Smooth muscle cell (in vitro differentiated cells): ENCODE results near the gene C2CD5. TPM values are rescaled to one million over a fixed set of nuclear protein-coding genes. Genes with fewer than 3 reads are reported as not detected.

Experiments
- DNase-seq: peaks from one replicate; lab custom pipeline; 2025; ENCODE audit not compliant: unreplicated experiment; lab: John Stamatoyannopoulos, UW
- H2AFZ ChIP-seq: fragments of 200-600 bp; sonication (generic); 2 replicates; pipeline ENCODE4 v1.6.0; 2016; ENCODE audit warnings: antibody characterized with exemption, low read depth, mild to moderate bottlenecking
- H3F3A ChIP-seq: fragments of 200-600 bp; sonication (generic); 2 replicates; pipeline ENCODE4 v1.6.0; 2017; ENCODE audit warnings: antibody characterized with exemption, low read depth
- H3K27ac ChIP-seq: fragments of 200-600 bp; sonication (generic); 2 replicates; pipeline ENCODE4 v1.5.1; 2016; ENCODE audit warnings: low read depth, mild to moderate bottlenecking
- H3K27me3 ChIP-seq: fragments of 200-600 bp; sonication (generic); 2 replicates; pipeline ENCODE4 v1.6.1; 2016; ENCODE audit warnings: low read depth, mild to moderate bottlenecking
- H3K36me3 ChIP-seq: fragments of 200-600 bp; sonication (generic); 2 replicates; pipeline ENCODE4 v1.5.1; 2016; ENCODE audit warnings: low read depth
- H3K4me1 ChIP-seq: fragments of 200-600 bp; sonication (generic); 2 replicates; pipeline ENCODE4 v1.5.1; 2016; ENCODE audit warnings: low read depth
- H3K4me2 ChIP-seq: fragments of 200-600 bp; sonication (generic); 2 replicates; pipeline ENCODE4 v1.6.0; 2016; ENCODE audit warnings: mild to moderate bottlenecking
- H3K4me3 ChIP-seq: fragments of 200-600 bp; sonication (generic); 2 replicates; pipeline ENCODE4 v1.5.1; 2016; ENCODE audit warnings: mild to moderate bottlenecking
- H3K79me2 ChIP-seq: fragments of 200-600 bp; sonication (generic); 2 replicates; pipeline ENCODE4 v1.6.0; 2016; ENCODE audit warnings: low read depth, mild to moderate bottlenecking
- H3K9ac ChIP-seq: fragments of 200-600 bp; sonication (generic); 2 replicates; pipeline ENCODE4 v1.6.0; 2016; ENCODE audit warnings: low read depth
- H3K9me3 ChIP-seq: fragments of 200-600 bp; sonication (generic); replicated peaks from 2 replicates; pipeline ENCODE4 v1.5.1; 2016; ENCODE audit warnings: low read depth
- H4K20me1 ChIP-seq: fragments of 200-600 bp; sonication (generic); 2 replicates; pipeline ENCODE4 v1.6.0; 2016; ENCODE audit warnings: low read depth
- CTCF ChIP-seq: fragments of 200-600 bp; sonication (generic); IDR thresholded peaks from 2 replicates; pipeline ENCODE4 v1.5.1; 2017; ENCODE audit warnings: borderline replicate concordance, mild to moderate bottlenecking, antibody characterized with exemption; ENCODE audit not compliant: insufficient read depth, poor library complexity, severe bottlenecking
- WGBS: methylation state at CpG from one replicate; pipeline ENCODE4 v1.1.7; 2016; ENCODE audit warnings: low lambda C conversion rate; 5-methylcytosine and 5-hydroxymethylcytosine counted together
- polyA plus RNA-seq: library from polyadenylated mRNA; unstranded; fragments of >200 nt; fragmentation: Nextera tagmentation; extraction: Ambion mirVana; gene quantifications from 2 replicates; pipeline ENCODE4 v1.2.1, GENCODE V29; 2016
- total RNA-seq: library from RNA; depleted of rRNA; stranded (reverse); fragments of >200 nt; gene quantifications from 2 replicates; pipeline ENCODE4 v1.2.3, GENCODE V29; 2014

C2CD5 gene
- total and polyA plus RNA-seq, 2 experiments from 2014 or later, result 6.4 to 13.2 TPM

GRCh38 chr12:22535038-22535437 lies 9.3 kb downstream of the C2CD5 start:
- 100% methylated on average over 1 of the region's 1 CpG for WGBS
- H3K27ac ChIP-seq, result no peak overlapping the region
- H3K27me3 ChIP-seq, result no peaks in the 10 kb centered on the region
- peaks cover 6% of the 10 kb centered on the region for H3K36me3 ChIP-seq
- H3K4me1 ChIP-seq, result no peaks in the 10 kb centered on the region
- H2AFZ ChIP-seq, result no peak overlapping the region
- no peaks in the 10 kb centered on the region for H3K9me3 ChIP-seq
- no peaks in the 10 kb centered on the region for H4K20me1 ChIP-seq
- H3F3A ChIP-seq, result peaks cover 5% of the 10 kb centered on the region
- no peak overlapping the region for H3K9ac ChIP-seq
- H3K79me2 ChIP-seq, result peaks cover 16% of the 10 kb centered on the region
- no peak for TF ChIP-seq CTCF
- no peak for DNase-seq
- H3K4me2 ChIP-seq, result no peak overlapping the region
- no peak overlapping the region for H3K4me3 ChIP-seq

- H3F3A ChIP-seq, result no peaks in the 10 kb centered on the region
- no peak overlapping the region for H3K9ac ChIP-seq
- peaks cover 6% of the 10 kb centered on the region for H3K36me3 ChIP-seq
- no peak for DNase-seq
- peaks cover 6% of the 10 kb centered on the region for H3K4me1 ChIP-seq
- H3K4me2 ChIP-seq, result no peak overlapping the region
- H3K79me2 ChIP-seq, result peaks cover 16% of the 10 kb centered on the region
- H3K9me3 ChIP-seq, result no peaks in the 10 kb centered on the region
- no peak overlapping the region for H3K4me3 ChIP-seq
- H4K20me1 ChIP-seq, result no peaks in the 10 kb centered on the region
- 77% methylated on average over 4 of the region's 4 CpGs for WGBS
- no peak for TF ChIP-seq CTCF
- no peak overlapping the region for H3K27ac ChIP-seq
- H3K27me3 ChIP-seq, result no peaks in the 10 kb centered on the region
- no peak overlapping the region for H2AFZ ChIP-seq
Measured at GRCh38 chr12:22533155-22533554, 11.2 kb downstream of the C2CD5 start.

- no peak for DNase-seq
- H3K4me2 ChIP-seq, result no peak overlapping the region
- no peak overlapping the region for H3K27ac ChIP-seq
- H3F3A ChIP-seq, result no peaks in the 10 kb centered on the region
- peaks cover 7% of the 10 kb centered on the region for H3K4me1 ChIP-seq
- no peak overlapping the region for H3K9ac ChIP-seq
- H2AFZ ChIP-seq, result no peak overlapping the region
- TF ChIP-seq CTCF, result no peak
- H3K79me2 ChIP-seq, result peaks cover 14% of the 10 kb centered on the region
- peaks cover 6% of the 10 kb centered on the region for H3K36me3 ChIP-seq
- no peaks in the 10 kb centered on the region for H4K20me1 ChIP-seq
- H3K4me3 ChIP-seq, result no peak overlapping the region
- no peaks in the 10 kb centered on the region for H3K9me3 ChIP-seq
- no peaks in the 10 kb centered on the region for H3K27me3 ChIP-seq
- 95% methylated on average over 4 of the region's 4 CpGs for WGBS
Measured at GRCh38 chr12:22532317-22532716, 12.0 kb downstream of the C2CD5 start.

GRCh38 chr12:22531205-22531604 lies 13.1 kb downstream of the C2CD5 start:
- no peak for TF ChIP-seq CTCF
- H2AFZ ChIP-seq, result no peak overlapping the region
- H3K4me2 ChIP-seq, result no peak overlapping the region
- WGBS, result 98% methylated on average over 2 of the region's 2 CpGs
- no peaks in the 10 kb centered on the region for H3F3A ChIP-seq
- no peak for DNase-seq
- no peak overlapping the region for H3K4me3 ChIP-seq
- H3K79me2 ChIP-seq, result peaks cover 7% of the 10 kb centered on the region
- peaks cover 7% of the 10 kb centered on the region for H3K4me1 ChIP-seq
- no peaks in the 10 kb centered on the region for H4K20me1 ChIP-seq
- H3K27ac ChIP-seq, result no peak overlapping the region
- H3K27me3 ChIP-seq, result no peaks in the 10 kb centered on the region
- H3K9me3 ChIP-seq, result no peaks in the 10 kb centered on the region
- H3K9ac ChIP-seq, result no peak overlapping the region
- peaks cover 6% of the 10 kb centered on the region for H3K36me3 ChIP-seq
